GM13976 (cell line): ENCODE data around the gene IL6ST.
"Not testable (repeated sequence)": the region's sequence is repeated elsewhere in the genome, so short reads cannot be mapped to it uniquely, and the experiment has no call there.

ENCODE experiments used
- DNase-seq: peaks from one replicate; pipeline ENCODE4 v3.0.0; 2012; ENCODE audit warnings: low spot score
- CTCF ChIP-seq: IDR thresholded peaks from 2 replicates; pipeline ENCODE4 v1.5.1; 2012; ENCODE audit warnings: borderline replicate concordance, mild to moderate bottlenecking; ENCODE audit not compliant: insufficient read depth; ENCODE audit errors: extremely low read depth, missing control alignments, control extremely low read depth
- in situ Hi-C: fragments of 300-500 bp; cut with MboI; formaldehyde crosslinking; loops from one replicate; pipeline ENCODE4 v1.12.0; 2022; ENCODE audit warnings: low sequenced_read_pairs, mixed read lengths, inconsistent platforms; ENCODE audit not compliant: unreplicated experiment

IL6ST gene

GRCh38 chr5:55993731-55994494 is 850 bp downstream of the IL6ST start:
- TF ChIP-seq CTCF, result no peak
- in situ Hi-C loops, result loop anchor here (10.0 kb wide), 1 partner anchor 201 kb away; no protein-coding TSS in a partner anchor
- DNase-seq, result no peak

GRCh38 chr5:55993013-55993412 is 1.8 kb downstream of the IL6ST start:
- in situ Hi-C loops, result loop anchor here (10.0 kb wide), 1 partner anchor 202 kb away; no protein-coding TSS in a partner anchor
- no peak for DNase-seq
- no peak for TF ChIP-seq CTCF

- in situ Hi-C loops, result loop anchor here (10.0 kb wide), 1 partner anchor 203 kb away; no protein-coding TSS in a partner anchor
- DNase-seq, result no peak
- TF ChIP-seq CTCF, result no peak
Measured at GRCh38 chr5:55991768-55992486, 2.8 kb downstream of the IL6ST start.

- in situ Hi-C loops, result loop anchor here (10.0 kb wide), 1 partner anchor 204 kb away; no protein-coding TSS in a partner anchor
- not testable (repeated sequence) for DNase-seq
Measured at GRCh38 chr5:55990895-55991294, 3.9 kb downstream of the IL6ST start.

- no peak for TF ChIP-seq CTCF
- in situ Hi-C loops, result loop anchor here (10.0 kb wide), 1 partner anchor 205 kb away; no protein-coding TSS in a partner anchor
- DNase-seq, result no peak
Measured at GRCh38 chr5:55989860-55990259, 4.9 kb downstream of the IL6ST start.

GRCh38 chr5:55988979-55989638 is 5.7 kb downstream of the IL6ST start:
- no peak for TF ChIP-seq CTCF
- DNase-seq, result no peak
- in situ Hi-C loops, result no loop called here

GRCh38 chr5:55988428-55988827 is 6.3 kb downstream of the IL6ST start:
- in situ Hi-C loops, DNase-seq: not testable (repeated sequence)
